Fibroblast of peridontal ligament (primary cell): ENCODE data around the gene GATA5.
"Not testable (repeated sequence)": the region's sequence is repeated elsewhere in the genome, so short reads cannot be mapped to it uniquely, and the experiment has no call there.

Experiments
- DNase-seq: peaks from one replicate; pipeline ENCODE4 v3.0.0-alpha.2; 2010; ENCODE audit errors: extremely low read depth

GATA5 gene

DNA sequence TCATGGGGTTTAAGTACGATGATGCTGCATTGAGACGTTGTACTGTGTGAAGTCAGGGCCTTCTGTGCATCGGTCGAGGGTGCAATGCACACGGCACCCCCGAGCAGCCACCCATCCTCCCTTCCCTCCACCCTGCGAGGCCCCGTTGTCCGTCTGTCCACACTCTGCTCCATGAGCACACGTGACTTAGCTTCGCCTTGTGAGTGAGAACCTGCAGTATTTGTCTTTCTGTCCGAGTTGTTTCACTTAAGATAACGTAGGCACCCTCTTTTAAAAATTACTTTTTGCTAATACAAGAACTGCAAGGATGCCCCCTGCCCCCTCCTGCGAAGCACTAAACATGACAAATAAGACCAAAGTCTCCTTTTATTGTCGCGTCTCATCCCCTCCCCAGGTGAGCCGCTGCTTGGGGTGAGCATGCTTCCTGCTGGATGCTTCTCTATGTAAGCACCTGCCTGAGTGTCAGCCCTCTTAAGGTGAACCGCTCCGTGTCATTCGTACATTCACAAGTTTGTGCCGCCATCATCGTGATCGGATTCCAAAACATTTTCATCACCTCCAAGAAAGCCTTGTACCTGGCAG, 44.8 kb downstream of the GATA5 start:
- DNase-seq, result no peak

DNA sequence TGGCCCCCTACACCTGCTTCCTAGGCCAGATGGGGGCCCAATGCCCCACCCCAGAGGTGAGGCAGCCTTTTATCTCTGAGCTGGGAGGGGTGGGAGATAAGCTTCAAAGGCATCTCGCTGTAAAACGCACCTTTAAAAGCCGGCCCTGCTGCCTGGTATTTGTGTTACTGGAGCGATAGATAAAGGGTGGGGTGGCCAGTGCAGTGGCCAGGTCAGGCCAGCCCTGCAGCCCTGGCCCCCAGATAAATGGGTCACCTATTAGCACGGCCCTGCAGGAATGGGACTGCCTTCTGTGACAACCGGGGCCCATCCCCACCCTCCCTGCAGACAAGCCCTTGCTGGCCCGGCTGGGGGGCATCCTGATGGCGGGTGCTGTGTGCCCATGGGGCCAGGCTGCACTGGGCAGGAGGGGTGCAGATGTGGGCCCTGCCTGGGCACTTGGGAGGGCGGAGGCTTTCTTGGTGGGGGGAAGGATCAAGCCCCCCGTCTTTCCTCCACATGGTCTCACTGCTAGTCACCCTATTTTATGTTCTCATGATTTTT, 45.4 kb downstream of the GATA5 start:
- no peak for DNase-seq

DNA sequence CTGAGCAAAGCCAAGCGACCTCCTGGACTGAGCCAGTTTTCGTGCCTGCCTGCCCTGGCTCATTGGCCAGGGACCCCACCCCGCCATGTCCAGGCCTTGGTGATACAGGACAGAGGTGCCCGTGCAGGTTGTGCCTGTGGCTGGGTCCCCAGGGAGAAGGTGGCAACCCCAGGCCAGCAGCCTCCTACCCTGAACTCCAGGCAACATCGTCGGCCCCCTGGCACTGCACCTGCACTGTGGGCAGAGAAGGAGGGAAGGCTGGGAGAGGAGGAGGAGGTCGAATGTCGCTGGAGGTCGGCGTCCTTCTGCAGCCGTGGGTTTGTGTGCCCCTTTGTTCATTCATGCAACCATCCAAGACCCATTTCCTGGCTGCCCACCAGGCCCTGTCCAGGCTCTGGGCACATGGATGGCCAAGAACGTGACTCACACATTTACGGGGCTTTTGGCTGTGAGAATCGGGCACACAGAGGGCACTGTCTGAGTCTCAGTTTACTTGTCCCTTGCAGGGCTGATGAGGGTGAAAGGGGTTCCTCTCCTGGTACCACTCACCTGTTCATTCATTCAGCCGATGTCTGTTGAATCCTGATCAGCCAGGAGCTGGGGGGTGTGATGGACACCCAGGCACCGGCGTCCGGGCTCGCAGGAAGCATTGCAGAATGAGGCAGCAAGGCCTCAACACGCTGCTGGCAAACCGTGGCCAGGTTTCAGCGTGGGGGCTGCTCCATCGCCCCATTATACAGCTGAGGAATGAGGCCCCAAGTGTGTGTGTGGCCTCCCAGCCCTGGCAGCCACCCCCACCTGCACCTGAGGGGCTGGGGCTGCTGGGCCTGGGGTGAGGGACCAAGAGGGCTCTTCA, 46.1 kb downstream of the GATA5 start:
- DNase-seq, result no peak

DNA sequence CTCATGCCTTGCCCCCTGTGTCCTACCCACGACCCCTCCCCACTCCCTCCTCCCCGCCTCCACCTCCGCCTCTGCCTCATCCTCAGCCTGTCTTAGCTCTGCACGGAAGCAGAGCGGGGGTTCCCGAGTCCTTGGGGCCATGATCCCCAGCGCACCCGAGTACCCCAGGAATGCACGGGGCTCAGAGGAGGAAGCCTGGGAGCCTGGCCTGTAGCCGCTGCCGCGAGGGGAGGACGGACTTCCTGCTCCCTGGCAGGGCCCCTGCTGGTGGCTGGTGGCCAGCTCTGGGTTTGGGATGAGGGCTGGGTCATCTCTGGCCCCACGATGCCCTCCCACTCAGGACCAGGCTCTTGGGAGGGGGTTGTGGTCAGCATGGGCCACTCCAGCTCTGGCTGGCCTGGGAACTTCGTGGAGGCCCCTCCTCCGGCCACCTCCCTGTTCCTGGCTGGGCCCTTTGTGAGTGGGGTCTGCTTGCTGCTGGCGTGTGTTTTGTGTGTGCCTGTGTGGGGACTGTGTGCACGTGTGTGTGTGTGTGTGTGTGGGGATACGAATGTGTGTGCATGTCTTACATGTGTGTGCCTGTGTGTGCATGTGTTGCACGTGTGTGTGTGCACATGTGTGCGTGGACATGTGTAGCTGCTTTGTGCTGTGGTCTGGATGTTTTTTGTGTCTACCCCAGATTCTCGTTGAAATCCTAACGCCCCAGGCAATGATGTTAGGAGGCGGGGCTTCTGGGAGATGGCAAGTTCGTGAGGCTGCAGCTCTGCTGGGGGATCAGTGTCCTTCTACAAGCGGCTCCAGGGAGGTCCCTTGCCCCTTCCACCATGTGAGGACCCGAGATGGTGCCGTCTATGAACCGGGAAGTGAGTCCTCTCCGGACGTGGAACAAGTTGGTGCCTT, 47.1 kb downstream of the GATA5 start:
- no peak for DNase-seq

DNA sequence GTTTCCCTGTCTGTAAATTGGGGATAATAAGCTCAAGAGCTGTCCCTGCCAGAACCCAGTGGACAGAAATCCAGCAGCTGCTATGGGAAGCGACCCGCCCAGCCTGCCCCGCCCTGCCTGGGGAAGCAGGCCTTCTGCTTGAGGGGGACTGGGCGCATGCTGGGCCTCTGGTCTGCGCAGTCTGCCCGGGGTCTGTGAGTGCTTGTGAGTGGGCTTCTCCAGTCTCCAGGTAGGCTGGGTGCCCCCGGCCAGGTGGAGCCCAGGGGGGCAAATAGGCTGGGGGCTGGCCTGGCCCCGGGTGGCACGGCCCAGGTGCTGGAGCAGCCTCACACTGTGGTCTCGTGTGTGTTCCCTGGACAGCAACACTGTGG, 47.8 kb downstream of the GATA5 start:
- no peak for DNase-seq

DNA sequence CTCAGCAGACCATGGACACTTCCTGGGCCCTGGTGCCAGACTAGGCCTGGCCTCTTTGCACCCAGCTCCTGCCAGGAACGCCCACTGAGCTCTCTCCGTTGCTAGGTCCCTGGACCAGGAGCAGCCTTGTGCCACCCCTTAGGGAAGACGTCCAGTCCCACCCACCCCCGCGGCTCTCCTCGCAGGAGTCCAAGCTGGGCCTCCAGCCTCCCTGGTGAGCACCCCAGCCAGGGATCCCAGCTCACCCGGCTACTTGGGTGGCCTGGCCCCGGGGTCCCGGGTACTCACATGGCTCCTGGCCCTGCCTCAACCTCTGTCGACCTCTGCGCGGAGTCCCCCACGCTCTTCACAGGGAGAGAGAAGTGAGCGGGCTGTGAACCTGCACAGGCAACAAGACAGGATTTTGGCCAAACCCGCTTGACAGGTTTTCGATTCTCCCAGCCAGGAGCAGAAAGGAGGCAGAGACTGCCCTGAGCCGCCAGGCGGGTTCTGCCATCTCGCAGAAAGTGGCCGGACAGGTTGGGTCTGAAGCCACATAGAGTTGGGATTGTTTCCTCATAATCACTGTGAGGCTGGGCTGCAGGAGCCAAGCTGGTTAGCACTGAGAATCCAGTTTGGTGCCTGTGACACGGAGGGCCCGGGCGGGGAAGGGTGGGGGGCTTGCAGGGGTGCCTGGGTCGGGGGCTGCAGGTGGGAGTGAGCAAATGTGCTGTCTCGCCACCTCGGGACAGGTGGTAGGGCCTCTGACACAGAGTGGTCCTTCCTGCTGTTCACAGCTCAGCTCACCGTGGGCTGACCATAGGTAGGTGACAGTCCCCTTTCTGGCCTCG, 48.4 kb downstream of the GATA5 start, which contains the start of gene RBBP8NL:
TSS of gene RBBP8NL (minus strand) at position 368 of the 830 bp plus-strand sequence. CDS start 7,892 bp downstream, outside the sequence.
- DNase-seq, result no peak

DNA sequence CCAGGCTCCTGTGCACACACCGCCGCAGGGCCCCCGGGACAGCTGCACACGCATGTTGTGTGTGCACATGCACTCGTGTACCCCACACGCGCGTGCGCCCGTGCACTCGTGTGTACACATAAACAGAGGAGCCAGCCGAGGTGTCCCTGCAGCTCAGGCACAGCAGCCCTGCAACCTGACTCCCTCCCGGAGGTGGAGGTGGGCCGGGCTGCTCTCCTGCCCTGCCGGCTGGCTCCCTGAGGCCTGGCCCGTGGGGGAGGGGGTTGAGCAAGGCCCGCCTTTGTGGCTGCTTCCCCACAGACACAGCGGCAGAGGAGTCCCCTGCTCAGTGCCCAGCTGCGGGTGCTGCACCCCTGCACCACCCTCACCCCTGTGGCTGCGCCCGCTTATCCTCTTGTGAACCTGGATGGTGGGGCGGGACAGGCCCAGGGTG, 49.1 kb downstream of the GATA5 start:
- DNase-seq, result no peak

DNA sequence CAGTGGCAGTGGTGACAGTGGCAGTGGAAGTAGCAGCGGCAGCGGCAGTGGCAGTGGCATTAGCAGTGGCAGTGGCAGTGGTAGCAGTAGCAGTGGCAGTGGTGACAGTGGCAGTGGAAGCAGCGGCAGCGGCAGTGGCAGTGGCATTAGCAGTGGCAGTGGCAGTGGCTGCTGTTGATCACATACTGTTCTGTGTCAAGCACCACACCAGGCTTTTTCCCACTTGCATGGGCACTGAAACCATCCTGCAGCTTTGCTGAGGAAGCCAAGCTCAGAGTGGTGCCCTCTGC, 49.8 kb downstream of the GATA5 start:
- DNase-seq, result not testable (repeated sequence)

DNA sequence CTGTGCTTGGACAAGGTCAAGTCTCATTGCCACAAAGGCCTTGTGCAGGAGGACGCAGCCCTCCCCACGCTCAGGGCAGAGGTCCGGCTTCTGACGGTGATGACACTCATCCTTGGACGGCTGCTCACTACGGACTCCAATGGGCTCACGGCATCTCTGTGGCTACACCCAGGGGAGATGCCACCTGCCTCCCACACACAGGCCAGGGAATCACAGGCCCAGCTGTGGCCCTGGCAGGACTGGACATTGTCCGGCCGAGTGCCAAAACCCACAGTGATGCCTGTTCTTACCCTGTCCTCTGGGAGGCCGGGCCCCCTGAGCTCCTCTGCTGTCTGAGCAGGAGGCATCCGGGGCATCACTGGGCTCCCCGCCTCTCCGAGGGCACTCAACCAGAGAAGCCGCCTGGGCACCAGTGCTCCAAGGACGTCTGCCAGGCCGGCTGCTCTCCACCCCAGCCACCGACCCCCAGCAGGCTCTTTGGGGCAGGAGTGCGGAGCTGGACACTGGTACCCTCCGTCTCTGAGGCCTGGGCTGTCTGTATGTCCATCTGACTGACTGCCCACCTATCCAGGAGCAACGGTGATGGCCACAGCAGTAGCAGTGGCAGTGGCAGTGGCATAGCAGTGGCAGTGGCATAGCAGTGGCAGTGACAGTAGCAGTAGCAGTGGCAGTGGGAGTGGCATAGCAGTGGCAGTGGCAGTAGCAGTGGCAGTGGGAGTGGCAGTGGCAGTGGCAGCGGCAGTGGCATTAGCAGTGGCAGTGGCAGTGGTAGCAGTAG, 50.3 kb downstream of the GATA5 start:
- no peak for DNase-seq

DNA sequence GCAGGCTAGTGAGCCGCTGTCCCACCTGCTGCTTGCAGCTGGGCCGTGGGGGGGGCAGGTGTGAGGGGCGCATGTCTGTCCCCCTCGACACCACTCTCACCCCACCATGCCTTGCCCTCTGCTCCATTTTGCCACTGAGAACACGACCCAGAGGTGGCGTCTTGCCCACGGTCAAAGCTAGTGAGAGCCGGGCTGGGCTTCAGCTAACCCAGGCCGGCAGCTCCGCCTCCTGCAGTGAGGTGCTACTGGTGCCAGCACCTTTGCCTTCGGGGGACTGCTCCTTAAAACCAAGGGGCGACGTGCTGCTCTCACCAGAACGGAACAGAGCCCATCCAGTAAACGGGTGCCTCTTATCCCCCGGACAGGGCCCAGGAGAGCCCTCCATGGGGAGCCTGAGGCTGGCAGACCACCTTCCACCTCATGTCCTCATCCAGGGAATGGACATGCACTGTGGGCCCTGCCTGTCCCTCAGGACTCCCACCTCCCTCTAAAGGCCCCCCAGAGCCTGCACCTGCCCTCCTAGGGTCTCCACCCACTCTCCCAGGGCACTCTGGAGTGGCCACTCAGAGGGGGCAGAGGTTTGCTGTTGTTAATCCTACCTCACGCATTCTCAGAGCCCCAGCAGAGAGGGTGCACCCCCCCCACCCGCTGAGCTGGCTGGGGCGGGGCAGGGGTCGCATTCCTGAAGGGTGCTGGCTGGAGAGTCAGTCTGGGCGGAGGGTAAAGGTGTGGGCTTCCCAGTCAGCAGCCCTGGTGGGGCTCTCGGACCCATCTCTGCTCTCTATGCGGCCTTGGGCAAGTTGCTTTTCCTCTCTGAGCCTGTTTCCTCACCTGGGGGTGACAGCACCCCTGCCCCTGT, 51.3 kb downstream of the GATA5 start:
- DNase-seq, result no peak

DNA sequence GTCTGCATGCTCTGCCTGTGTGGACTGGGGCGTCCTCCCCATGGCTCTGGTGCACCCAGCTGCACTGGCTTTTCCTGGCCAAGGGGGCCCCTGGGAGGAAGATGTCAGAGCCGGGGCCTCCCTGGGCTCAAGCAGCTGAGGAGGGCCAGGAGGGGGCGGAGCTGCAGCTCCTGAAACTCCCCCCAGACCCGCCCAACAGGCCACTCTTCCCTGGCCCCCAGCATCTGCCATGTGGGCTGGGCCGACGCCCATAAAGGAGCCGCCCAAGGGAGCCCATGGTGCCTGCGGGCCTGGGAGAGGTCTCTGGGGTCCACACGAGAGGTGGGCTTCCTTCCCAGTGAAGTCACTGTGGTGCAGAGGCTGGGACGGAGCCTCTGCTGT, 52.5 kb downstream of the GATA5 start:
- DNase-seq, result no peak

DNA sequence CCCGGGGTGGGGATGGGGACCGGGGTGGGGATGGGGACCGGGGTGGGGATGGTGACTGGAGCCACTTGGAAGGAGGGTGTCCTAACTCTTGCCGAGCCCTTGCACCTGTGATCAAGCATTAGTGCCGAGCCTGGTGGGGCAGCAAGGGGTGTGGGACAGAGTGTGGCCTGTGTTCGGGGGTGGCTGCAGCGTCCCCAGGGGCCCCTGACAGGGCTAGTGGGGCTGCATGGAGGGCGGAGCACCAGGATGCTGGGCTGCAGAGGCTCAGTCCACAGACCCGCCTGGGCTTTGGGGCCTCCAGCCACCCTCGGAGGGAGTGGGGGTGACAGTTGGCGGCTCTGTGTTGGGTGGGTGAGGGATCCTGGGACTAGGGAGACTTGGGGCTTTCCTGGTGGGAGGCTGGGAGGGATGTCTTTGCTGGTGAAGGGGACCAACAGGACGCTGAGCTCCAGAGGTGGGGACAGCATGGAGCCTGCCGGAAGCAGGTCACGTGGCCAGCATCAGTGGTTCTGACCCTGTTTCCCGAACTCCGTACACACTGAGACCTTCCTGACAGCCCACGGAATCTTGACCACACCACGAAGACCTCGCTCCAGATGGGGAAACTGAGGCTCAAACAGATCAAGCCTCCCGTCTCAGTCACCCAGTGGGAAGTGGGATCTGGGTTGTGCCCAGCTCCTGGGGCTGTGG, 53.0 kb downstream of the GATA5 start:
- no peak for DNase-seq

DNA sequence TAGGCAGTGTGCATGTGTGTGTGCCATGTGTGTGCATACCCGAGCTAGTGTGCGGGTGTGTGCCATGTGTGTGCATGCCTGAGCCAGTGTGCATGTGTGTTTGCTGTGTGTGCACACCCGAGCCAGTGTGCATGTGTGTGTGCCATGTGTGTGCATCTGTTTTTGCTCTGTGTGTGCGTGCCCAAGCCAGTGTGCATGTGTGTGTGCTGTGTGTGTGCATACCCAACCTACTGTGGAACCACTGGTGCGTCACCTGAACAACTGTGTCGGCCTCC, 54.1 kb downstream of the GATA5 start:
- DNase-seq, result no peak

DNA sequence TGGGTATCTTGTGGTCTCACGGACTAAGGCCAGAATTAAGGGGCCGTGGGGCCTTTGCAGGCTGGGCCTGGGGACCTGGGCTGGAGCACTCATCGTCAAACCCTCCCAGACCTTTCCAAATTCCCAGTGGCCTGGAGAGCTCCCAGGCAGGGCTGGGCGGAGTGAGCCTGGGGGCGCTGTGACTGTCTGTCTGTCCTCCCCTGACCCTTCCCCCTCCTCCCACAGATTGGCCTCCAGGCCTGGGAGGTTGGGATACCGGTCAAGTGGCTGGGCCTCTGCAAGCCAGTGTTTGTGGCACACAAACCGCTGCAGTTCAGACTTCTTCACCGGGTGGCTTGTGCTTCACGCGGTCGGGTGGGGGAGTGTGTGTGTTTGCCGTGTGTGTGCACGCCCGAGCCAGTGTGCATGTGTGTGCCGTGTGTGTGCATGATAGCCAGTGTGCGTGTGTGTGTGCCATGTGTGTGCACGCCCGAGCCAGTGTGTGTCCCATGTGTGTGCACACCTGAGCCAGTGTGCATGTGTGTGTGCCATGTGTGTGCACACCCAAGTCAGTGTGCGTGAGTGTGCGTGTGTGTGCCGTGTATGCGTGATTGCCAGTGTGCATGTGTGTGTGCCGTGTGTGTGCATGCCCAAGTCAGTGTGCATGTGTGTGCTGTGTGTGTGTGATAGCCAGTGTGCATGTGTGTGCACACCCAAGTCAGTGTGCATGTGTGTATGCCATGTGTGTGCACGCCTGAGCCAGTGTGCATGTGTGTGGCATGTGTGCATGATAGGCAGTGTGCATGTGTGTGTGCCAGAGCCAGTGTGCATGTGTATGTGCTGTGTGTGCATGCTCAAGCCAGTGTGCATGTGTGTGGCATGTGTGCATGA, 54.7 kb downstream of the GATA5 start:
- no peak for DNase-seq

DNA sequence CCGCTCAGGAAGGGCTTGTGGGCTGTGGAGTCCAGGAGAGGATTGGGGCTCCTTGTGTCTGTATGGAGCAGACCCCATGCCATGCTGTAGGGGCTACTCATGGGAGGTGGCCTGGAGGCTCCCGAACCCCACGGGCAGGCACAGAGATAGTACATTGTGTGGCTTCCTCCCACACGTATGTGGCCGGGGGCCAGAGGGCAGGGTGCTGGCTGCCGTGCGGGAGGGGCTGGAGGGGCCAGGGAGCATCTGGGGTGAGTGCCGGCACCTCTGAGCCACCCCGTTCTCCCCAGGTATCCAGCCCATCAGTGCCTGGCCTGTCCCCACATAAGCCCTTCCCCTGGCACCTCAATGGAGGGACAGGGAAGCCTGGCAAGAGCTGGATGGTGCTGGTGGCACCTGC, 56.0 kb downstream of the GATA5 start:
- no peak for DNase-seq

DNA sequence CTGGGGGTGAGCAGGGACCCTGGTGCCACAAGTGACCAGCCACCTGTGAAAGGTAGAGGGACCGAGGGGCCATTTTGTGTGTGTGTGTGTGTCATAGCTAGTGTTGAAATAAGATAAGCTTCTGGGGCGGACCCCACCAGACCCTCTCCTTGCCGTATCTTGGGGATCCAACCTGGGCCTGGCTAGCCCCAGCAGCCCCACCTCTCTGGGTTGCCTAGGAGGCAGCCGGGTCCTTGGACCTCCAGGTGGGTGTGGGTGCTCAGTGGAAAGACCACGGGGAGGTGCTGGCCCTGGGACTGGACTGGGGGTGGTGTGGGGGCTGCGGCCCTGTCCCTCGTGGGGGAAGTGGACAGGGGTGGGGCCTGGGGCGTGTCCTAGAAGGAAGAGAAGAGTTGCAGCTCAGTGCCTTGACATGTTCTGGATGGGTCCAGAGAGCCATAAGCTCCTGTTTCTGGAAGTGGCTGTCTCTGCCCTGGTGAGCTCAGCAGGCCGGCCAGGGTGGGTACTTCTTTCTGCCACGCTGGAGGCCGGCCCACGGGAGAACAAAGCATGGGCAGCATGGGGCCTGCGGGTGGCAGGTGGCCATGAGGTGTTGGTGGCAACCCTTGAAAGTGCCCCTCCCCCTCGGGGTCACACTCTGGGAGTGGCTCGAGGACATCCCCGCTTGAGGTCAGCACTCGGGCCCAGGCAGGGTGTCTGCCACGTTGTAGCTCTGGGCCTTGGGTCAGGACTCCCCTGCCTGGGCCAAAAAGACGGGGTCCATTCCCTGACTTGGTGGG, 56.9 kb downstream of the GATA5 start:
- DNase-seq, result no peak

DNA sequence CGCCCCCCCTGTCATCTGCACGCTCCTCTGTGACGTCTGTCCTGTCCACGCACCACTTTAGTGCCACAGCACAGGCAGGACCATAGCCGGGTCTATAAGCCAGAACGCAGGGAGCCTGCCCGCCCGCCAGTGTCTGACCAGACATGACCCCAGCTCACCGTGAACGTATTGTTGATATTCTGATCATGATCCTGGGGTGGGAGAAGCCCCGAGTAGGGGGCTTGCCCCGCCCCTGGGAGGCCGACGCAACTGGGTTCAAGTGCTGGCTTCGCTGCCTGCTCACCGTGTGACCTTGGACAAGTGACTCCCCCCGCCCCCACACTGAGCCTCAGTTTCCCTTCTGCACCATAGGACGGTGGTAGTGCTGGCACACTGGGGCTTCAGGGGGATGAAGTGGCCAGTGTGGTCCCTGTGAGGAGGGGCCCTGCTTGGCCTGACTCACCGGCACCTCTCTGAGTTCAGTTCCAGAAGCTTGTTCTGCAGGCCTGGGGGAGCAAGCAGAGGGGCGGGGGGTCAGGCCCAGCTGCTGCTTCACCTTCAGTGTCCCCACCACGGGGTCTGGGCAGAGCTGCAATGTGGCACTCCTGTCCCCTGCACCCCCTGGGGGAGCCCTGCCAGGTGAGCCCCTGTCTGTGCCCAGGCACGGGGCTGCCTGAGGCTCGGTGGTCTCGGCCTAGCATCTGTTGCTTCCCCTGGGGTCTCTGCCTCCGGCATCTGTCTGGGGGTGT, 57.6 kb downstream of the GATA5 start:
- DNase-seq, result no peak
